OCI-LY3 (cell line): ENCODE measurements around the gene CPT1A.

Source experiments
- H2AFZ ChIP-seq: fragments of 200-600, 300-600 bp; shearing (Covaris generic); 2 replicates; pipeline ENCODE4 v1.6.0; 2014; ENCODE audit warnings: antibody characterized with exemption, low read depth, low read length
- H3K27ac ChIP-seq: fragments of 200-600, 300-600 bp; sonication (generic); 2 replicates; pipeline ENCODE4 v1.5.1; 2014; ENCODE audit warnings: mild to moderate bottlenecking, low read length, moderate library complexity, mixed read lengths
- H3K27me3 ChIP-seq: fragments of 200-600, 300-600 bp; sonication (generic); 2 replicates; pipeline ENCODE4 v1.6.1; 2014; ENCODE audit warnings: low read depth, low read length, mixed read lengths
- H3K36me3 ChIP-seq: fragments of 200-600, 300-600 bp; sonication (generic); replicated peaks from 2 replicates; pipeline ENCODE3; 2014; ENCODE audit warnings: low read depth, low read length, mixed read lengths
- H3K4me1 ChIP-seq: fragments of 300-600, 200-600 bp; sonication (generic); 2 replicates; pipeline ENCODE4 v1.6.1; 2014; ENCODE audit warnings: low read length, mixed read lengths
- H3K4me2 ChIP-seq: fragments of 200-600, 300-600 bp; sonication (generic); 2 replicates; pipeline ENCODE4 v1.6.1; 2014; ENCODE audit warnings: low read length, mixed read lengths
- H3K4me3 ChIP-seq: fragments of 300-600, 200-600 bp; sonication (generic); 2 replicates; pipeline ENCODE4 v1.5.1; 2014; ENCODE audit warnings: antibody characterized with exemption, mild to moderate bottlenecking, low read length, moderate library complexity
- H3K79me2 ChIP-seq: fragments of 300-600, 200-600 bp; shearing (Covaris generic); 2 replicates; pipeline ENCODE4 v1.6.1; 2014; ENCODE audit warnings: mild to moderate bottlenecking, low read length, mixed read lengths
- H3K9ac ChIP-seq: fragments of 300-600, 200-600 bp; shearing (Covaris generic); 2 replicates; pipeline ENCODE4 v1.6.0; 2014; ENCODE audit warnings: mild to moderate bottlenecking, low read length, moderate library complexity
- H3K9me3 ChIP-seq: fragments of 200-600, 300-600 bp; shearing (Covaris generic); 2 replicates; pipeline ENCODE4 v1.6.1; 2014; ENCODE audit warnings: low read length, mixed read lengths; ENCODE audit not compliant: insufficient read depth
- H4K20me1 ChIP-seq: fragments of 200-600, 300-600 bp; sonication (generic); 2 replicates; pipeline ENCODE4 v1.6.1; 2016; ENCODE audit warnings: low read length, mixed read lengths; ENCODE audit not compliant: insufficient read depth
- EZH2phosphoT487 ChIP-seq: fragments of 200-600 bp; shearing (Covaris generic); IDR thresholded peaks from 2 replicates; pipeline ENCODE4 v1.6.1; 2018; ENCODE audit warnings: antibody characterized with exemption, mixed run types, low read depth
- TF ChIP-seq, protein P1 (sequence below): fragments of 200-600, 300-600 bp; sonication (generic); IDR thresholded peaks from 2 replicates; pipeline ENCODE4 v1.5.1; 2014; ENCODE audit warnings: antibody characterized with exemption, low read length, low read depth

The CPT1A gene

GRCh38 chr11:68835328-68835727 is 6.4 kb downstream of the CPT1A start:
- Histone ChIP-seq H3K27ac (no peak overlapping the region), H3K4me1 (peaks cover 16% of the 10 kb centered on the region), H3K36me3 (no peaks in the 10 kb centered on the region), H3K79me2 (no peaks in the 10 kb centered on the region), H2AFZ (no peak overlapping the region), H3K9me3 (no peaks in the 10 kb centered on the region), H4K20me1 (no peaks in the 10 kb centered on the region), H3K4me3 (no peak overlapping the region), H3K4me2 (no peak overlapping the region), H3K27me3 (no peaks in the 10 kb centered on the region), H3K9ac (no peak overlapping the region)
- TF ChIP-seq EZH2phosphoT487, result no peak
- TF ChIP-seq, protein P1, sequence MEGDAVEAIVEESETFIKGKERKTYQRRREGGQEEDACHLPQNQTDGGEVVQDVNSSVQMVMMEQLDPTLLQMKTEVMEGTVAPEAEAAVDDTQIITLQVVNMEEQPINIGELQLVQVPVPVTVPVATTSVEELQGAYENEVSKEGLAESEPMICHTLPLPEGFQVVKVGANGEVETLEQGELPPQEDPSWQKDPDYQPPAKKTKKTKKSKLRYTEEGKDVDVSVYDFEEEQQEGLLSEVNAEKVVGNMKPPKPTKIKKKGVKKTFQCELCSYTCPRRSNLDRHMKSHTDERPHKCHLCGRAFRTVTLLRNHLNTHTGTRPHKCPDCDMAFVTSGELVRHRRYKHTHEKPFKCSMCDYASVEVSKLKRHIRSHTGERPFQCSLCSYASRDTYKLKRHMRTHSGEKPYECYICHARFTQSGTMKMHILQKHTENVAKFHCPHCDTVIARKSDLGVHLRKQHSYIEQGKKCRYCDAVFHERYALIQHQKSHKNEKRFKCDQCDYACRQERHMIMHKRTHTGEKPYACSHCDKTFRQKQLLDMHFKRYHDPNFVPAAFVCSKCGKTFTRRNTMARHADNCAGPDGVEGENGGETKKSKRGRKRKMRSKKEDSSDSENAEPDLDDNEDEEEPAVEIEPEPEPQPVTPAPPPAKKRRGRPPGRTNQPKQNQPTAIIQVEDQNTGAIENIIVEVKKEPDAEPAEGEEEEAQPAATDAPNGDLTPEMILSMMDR, result no peak

DNA sequence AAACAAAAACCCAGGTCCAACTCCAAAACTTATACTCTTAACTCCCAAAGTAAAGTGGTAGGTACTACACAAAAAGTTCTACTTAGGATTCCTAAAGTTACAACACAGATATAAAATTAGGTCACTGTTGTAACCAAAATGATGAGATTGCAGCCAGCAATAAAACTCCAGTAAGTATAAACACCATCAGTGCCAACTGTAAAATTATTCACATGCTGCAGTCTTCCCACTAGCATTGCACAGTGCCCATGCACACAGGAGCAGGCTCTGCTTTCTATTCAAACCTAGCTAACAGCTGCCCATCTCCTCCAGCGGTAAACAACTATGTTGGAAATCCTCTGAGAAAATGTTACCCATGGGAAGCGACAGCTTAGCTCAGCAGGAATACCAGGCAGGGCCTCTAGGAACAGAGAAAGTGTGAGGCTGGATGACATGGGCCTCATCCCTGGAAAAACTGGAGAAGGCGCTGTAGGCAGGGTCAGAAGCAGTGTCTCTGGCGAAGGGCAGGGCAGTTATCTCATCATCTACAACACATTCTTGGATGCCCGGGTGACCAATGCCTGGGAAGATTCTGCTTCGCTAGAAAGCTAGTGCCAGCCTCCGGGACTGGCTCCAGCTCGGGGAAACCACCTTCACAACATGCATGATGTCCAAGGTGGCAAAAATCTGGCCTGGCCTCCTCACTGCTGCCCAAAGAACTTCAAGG is 9.1 kb downstream of the CPT1A start:
- Histone ChIP-seq H3K4me3 (no peak overlapping the region), H3K4me2 (no peak overlapping the region), H3K27me3 (no peaks in the 10 kb centered on the region), H3K4me1 (no peaks in the 10 kb centered on the region), H3K9ac (no peak overlapping the region), H3K36me3 (no peaks in the 10 kb centered on the region), H4K20me1 (no peaks in the 10 kb centered on the region), H3K9me3 (no peaks in the 10 kb centered on the region), H3K79me2 (no peaks in the 10 kb centered on the region), H2AFZ (no peak overlapping the region), H3K27ac (no peak overlapping the region)
- TF ChIP-seq EZH2phosphoT487, result no peak
- TF ChIP-seq, protein P1, result no peak

DNA sequence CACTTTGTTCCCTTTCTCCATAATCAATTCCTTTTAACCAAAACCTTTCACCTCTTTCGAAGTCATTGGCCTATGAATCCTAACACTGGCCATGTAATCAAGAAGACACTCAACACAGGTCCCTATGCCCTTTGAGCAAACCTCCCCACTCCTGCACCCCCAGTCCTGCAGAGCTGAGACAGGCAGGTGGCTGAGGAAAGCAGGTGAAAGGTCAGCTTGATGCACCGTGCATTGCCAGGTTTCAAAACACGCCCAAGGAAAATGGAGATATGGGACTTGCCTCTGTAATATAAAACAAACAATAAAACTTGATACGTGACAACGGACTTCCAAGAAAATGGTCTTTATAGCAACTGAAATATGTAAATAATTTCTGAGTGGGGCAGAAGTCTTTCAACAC is 10.6 kb downstream of the CPT1A start:
- Histone ChIP-seq H3K9me3 (no peaks in the 10 kb centered on the region), H3K27me3 (no peaks in the 10 kb centered on the region), H4K20me1 (no peaks in the 10 kb centered on the region), H3K79me2 (no peaks in the 10 kb centered on the region), H3K4me2 (no peak overlapping the region), H3K36me3 (no peaks in the 10 kb centered on the region), H3K4me3 (no peak overlapping the region), H3K4me1 (no peaks in the 10 kb centered on the region), H3K27ac (no peak overlapping the region), H3K9ac (no peak overlapping the region), H2AFZ (no peak overlapping the region)
- TF ChIP-seq, protein P1, result no peak
- no peak for TF ChIP-seq EZH2phosphoT487

- TF ChIP-seq, protein P1, result no peak
- TF ChIP-seq EZH2phosphoT487, result no peak
- H3K4me1 ChIP-seq, result no peaks in the 10 kb centered on the region
These were observed 12.1 kb downstream of the CPT1A start for GRCh38 chr11:68829581-68829980.

More at GRCh38 chr11:68829581-68829980, 12.1 kb downstream of the CPT1A start:
- Histone ChIP-seq H3K4me3 (no peak overlapping the region), H2AFZ (no peak overlapping the region), H3K27me3 (no peaks in the 10 kb centered on the region), H3K4me2 (no peak overlapping the region), H3K36me3 (no peaks in the 10 kb centered on the region), H3K27ac (no peak overlapping the region), H3K9me3 (no peaks in the 10 kb centered on the region), H3K79me2 (no peaks in the 10 kb centered on the region), H3K9ac (no peak overlapping the region), H4K20me1 (no peaks in the 10 kb centered on the region)
